Kidney (tissue), 22 donors: ENCODE data around the gene OR2L5. TPM values are rescaled to one million over a fixed set of nuclear protein-coding genes. Genes with fewer than 3 reads are reported as not detected.

ENCODE experiments used
- DNase-seq, 5 donors: peaks; one replicate each; pipeline ENCODE4 v3.0.0-alpha.2; 2013 to 2020
- FAIRE-seq: peaks from 2 replicates; lab custom pipeline; 2012; peaks lifted over from hg19 to GRCh38; lab: Jason Lieb, UNC
- H3K27ac ChIP-seq, 2 donors: one replicate each; pipeline ENCODE4 v1.7.0; 2013; ENCODE audit warnings: low read depth in 2 of 2, low read length in 2 of 2, inconsistent platforms in 1 of 2
- H3K27me3 ChIP-seq: one replicate; pipeline ENCODE4 v1.7.1; 2013; ENCODE audit warnings: low read length, inconsistent platforms; ENCODE audit not compliant: control insufficient read depth, insufficient read depth
- H3K36me3 ChIP-seq, 3 donors: one replicate each; pipeline versions ENCODE4 v1.7.0 to v1.7.1; 2013; ENCODE audit warnings: low read length in 3 of 3, control low read depth in 1 of 3, inconsistent platforms in 1 of 3; ENCODE audit not compliant: insufficient read depth in 3 of 3, control insufficient read depth in 2 of 3
- H3K4me1 ChIP-seq, 3 donors: one replicate each; pipeline versions ENCODE4 v1.7.0 to v1.7.1; 2013; ENCODE audit warnings: low read length in 3 of 3, inconsistent platforms in 1 of 3, low read depth in 1 of 3; ENCODE audit not compliant: control insufficient read depth in 2 of 3, insufficient read depth in 2 of 3
- H3K4me3 ChIP-seq, 3 donors: one replicate each; pipeline versions ENCODE4 v1.7.0 to v1.8.1; 2013; ENCODE audit warnings: low read length in 3 of 3, control low read depth in 1 of 3, inconsistent platforms in 1 of 3
- H3K9ac ChIP-seq, 3 donors: one replicate each; pipeline versions ENCODE4 v1.7.0 to v1.7.1; 2013; ENCODE audit warnings: low read length in 3 of 3, control low read depth in 1 of 3, inconsistent platforms in 1 of 3
- H3K9me3 ChIP-seq, 3 donors: one replicate each; pipeline versions ENCODE4 v1.7.0 to v1.7.1; 2013; ENCODE audit warnings: low read length in 3 of 3, control low read depth in 1 of 3, inconsistent platforms in 1 of 3; ENCODE audit not compliant: control insufficient read depth in 2 of 3, insufficient read depth in 1 of 3
- intact Hi-C: fragments of 100-400 bp; cut with DNase I; formaldehyde crosslinking; loops from one replicate; pipeline ENCODE4 v1.11.1; 2022
- long read RNA-seq, 10 donors: library from polyadenylated mRNA in 1 of 10; unstranded in 1 of 10; transcript quantifications; one replicate each; pipeline ENCODE4 v2.0.0 and lab custom pipeline, GENCODE V29; 2021 to 2026
- polyA plus RNA-seq: library from polyadenylated mRNA; stranded (reverse); fragments of 350-450 nt; fragmentation: Illumina TruSeq; extraction: RNeasy Lipid Tissue Mini Kit (QIAGEN cat#74804); gene quantifications from one replicate; pipeline ENCODE4 v1.2.3, GENCODE V29; 2014; ENCODE audit warnings: low read depth, low replicate concordance; ENCODE audit not compliant: insufficient read depth
- total RNA-seq: library from RNA; stranded (reverse); fragmentation: NEBNext Ultra II Directional; extraction: Animal tissue kit (Norgen Biotek cat#: 25700); gene quantifications from one replicate; pipeline ENCODE4 v1.2.1, GENCODE V29; 2021
- TF ChIP-seq, protein P1 (sequence below): IDR thresholded peaks from 3 replicates; pipeline ENCODE4 v1.5.1; 2012; ENCODE audit warnings: mild to moderate bottlenecking, moderate library complexity, borderline replicate concordance; ENCODE audit not compliant: insufficient read depth; ENCODE audit errors: extremely low read depth
- donor health status: control.
- donor health status: control.
- donor health status: control.
- donor health status: control.
- donor health status: control.
- donor health status: DM: yes; HTN: yes; CAD: no.
- donor health status: Normal renal cell carcinoma (clear cell type).

The OR2L5 gene, protein sequence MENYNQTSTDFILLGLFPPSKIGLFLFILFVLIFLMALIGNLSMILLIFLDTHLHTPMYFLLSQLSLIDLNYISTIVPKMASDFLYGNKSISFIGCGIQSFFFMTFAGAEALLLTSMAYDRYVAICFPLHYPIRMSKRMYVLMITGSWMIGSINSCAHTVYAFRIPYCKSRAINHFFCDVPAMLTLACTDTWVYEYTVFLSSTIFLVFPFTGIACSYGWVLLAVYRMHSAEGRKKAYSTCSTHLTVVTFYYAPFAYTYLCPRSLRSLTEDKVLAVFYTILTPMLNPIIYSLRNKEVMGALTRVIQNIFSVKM
- total RNA-seq: not detected
- polyA plus RNA-seq: not detected
- long read RNA-seq, donor 1: 0 reads
- long read RNA-seq, donor 2: 0 reads
- long read RNA-seq, donor 3: 0 reads
- long read RNA-seq, donor 4: 0 reads
- long read RNA-seq, donor 5: 0 reads
- long read RNA-seq, donor 6: 0 reads
- long read RNA-seq, donor 7: 0 reads
- long read RNA-seq, donor 8: 0 reads
- long read RNA-seq, donor 9: 0 reads
- long read RNA-seq, donor 10: 0 reads

DNA sequence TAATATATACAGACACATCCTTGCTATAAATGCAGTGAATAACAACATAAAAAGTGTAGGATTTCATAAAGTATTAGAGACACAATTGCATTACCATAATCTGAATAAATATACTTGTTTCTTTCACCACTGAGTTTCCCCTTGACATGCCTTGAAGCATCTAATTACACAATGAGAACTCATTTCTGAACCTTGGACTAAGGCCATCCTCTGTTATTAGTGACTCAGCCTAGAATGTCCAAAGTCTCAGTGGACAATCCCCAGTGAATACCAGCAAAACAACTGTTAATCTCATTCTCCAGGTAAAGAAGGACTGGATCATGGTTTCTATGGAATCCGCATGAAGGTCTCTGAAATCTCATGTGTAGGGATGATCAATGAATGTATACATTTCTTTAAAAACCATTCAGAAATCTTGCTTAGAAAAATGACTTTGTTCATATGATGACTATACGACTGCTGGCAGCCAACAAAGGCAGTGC is at the start of gene OR2L5:
OR2L5 (plus strand) TSS at position 432 of the 482 bp plus-strand sequence. CDS start 8,288 bp downstream, outside the sequence.
- intact Hi-C loops: no loop called here
- Histone ChIP-seq H3K4me3 (no peak within 1 kb of the TSS), H3K36me3 (no peaks in the 10 kb centered on the region), H3K27me3 (no peaks in the 10 kb centered on the region), H3K9ac (no peak within 1 kb of the TSS), H3K4me1 (no peaks in the 10 kb centered on the region), H3K27ac (no peak within 1 kb of the TSS), H3K9me3 (peaks cover 0 to 18% (median 0%) of the 10 kb centered on the region in 3 donors)
- TF ChIP-seq, protein P1, sequence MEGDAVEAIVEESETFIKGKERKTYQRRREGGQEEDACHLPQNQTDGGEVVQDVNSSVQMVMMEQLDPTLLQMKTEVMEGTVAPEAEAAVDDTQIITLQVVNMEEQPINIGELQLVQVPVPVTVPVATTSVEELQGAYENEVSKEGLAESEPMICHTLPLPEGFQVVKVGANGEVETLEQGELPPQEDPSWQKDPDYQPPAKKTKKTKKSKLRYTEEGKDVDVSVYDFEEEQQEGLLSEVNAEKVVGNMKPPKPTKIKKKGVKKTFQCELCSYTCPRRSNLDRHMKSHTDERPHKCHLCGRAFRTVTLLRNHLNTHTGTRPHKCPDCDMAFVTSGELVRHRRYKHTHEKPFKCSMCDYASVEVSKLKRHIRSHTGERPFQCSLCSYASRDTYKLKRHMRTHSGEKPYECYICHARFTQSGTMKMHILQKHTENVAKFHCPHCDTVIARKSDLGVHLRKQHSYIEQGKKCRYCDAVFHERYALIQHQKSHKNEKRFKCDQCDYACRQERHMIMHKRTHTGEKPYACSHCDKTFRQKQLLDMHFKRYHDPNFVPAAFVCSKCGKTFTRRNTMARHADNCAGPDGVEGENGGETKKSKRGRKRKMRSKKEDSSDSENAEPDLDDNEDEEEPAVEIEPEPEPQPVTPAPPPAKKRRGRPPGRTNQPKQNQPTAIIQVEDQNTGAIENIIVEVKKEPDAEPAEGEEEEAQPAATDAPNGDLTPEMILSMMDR: no peak
- DNase-seq (no peak), FAIRE-seq (no peak)

DNA sequence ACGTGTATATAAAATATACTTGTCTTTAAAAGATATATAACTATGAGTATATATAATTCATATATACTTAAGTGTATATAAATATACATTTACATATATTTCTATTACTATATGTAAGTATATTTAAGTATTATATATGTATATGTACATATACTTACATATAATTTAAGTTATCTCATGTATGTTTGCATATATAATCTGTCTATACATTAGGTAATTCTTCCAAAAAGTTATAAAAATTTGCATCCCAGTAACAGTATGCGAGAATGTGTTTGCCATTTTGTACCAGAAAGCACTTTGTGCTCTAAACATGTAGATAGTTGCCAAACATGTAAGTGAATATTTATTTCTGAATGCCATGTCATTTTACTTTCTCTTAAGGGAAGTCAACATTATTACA is 48.5 kb upstream of the OR2L5 start, which contains the start of gene OR2AK2:
OR2AK2 (plus strand) TSS at position 301 of the 400 bp plus-strand sequence. CDS start 144 bp downstream, outside the sequence.
- Histone ChIP-seq H3K4me3 (no peak within 1 kb of the TSS), H3K27me3 (no peaks in the 10 kb centered on the region), H3K9ac (no peak within 1 kb of the TSS), H3K9me3 (no peaks in the 10 kb centered on the region), H3K36me3 (no peaks in the 10 kb centered on the region), H3K4me1 (no peaks in the 10 kb centered on the region), H3K27ac (no peak within 1 kb of the TSS)
- no peak for FAIRE-seq
- no peak for DNase-seq
- TF ChIP-seq, protein P1: no peak
- intact Hi-C loops: no loop called here

DNA sequence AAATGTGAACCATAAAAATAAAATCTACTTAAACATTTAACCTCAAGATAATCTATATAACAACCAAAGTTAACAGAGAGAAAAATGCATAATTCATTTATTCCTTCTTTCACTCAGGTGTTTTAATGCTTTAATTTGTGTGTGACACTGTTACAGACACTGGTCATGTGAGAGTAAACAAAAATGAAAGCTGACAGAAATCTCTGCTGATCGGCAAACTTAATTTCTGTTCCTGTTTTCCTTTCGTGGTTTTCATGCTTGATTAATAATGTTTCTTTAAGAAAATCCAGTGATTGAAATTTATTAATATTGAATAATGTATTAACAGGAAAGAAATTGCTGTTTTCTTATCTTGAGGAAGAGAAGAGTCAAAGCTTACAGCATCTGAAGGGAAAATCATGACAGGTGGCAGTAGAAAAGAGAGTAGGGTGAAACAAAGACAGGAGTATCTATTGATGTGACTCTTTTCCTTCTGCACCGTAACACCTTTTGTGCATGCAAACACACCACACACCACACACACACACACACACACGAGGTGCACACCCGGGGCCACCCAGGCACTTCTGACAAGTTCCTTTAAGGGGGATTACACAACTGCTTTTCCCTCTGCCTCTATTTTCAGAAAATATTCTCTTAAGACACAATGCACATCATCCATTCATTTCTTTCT is 46.8 kb upstream of the OR2L5 start:
- FAIRE-seq (no peak), DNase-seq (no peak)
- Histone ChIP-seq H3K27me3 (no peaks in the 10 kb centered on the region), H3K4me1 (no peaks in the 10 kb centered on the region), H3K36me3 (no peaks in the 10 kb centered on the region), H3K9ac (no peak overlapping the region), H3K27ac (no peak overlapping the region), H3K9me3 (no peaks in the 10 kb centered on the region), H3K4me3 (no peak overlapping the region)
- intact Hi-C loops: no loop called here
- TF ChIP-seq, protein P1: no peak
